ENCODE measurements around the gene BEND6.

Gene BEND6

GRCh38 chr6:56916849-56917551 lies 37.9 kb upstream of the BEND6 start:
- H4K20me1 ChIP-seq, result no peaks in the 10 kb centered on the region
- H3K4me2 ChIP-seq, result no peak overlapping the region
- no peak overlapping the region for H3K9ac ChIP-seq
- H3K4me3 ChIP-seq, result no peak overlapping the region
- H3K27ac ChIP-seq, result no peak overlapping the region
- H3K4me1 ChIP-seq, result no peaks in the 10 kb centered on the region
- H3K27me3 ChIP-seq, result no peaks in the 10 kb centered on the region
- no peaks in the 10 kb centered on the region for H3K9me3 ChIP-seq (replicated peaks in 1 of 11)
- H3K36me3 ChIP-seq, result no peaks in the 10 kb centered on the region
- TF ChIP-seq Cebpa-rat (IDR thresholded peaks at IDR 0.05), result no peak

DNA sequence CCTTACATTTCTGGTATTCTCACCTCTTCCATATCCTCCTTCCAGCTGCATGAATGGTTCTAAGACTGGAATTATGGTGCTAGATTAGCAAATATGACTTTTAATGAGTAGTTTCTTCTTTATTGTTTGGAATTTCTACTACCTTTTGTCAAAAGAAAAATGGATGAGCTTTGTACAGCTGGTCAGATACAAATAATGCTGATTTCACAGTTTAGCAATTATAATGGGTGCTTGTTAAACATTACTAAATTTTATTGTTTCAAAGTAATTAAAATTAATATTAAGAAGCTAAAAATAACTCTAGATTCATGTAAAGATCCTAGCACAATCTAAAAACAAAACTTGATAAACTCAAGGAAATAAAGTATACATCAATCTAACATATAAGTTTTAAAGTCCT lies 32.3 kb upstream of the BEND6 start:
- H4K20me1 ChIP-seq, result no peaks in the 10 kb centered on the region
- H3K4me1 ChIP-seq, result no peaks in the 10 kb centered on the region
- no peak overlapping the region for H3K4me3 ChIP-seq
- H3K27me3 ChIP-seq, result no peaks in the 10 kb centered on the region
- H3K4me2 ChIP-seq, result no peak overlapping the region
- no peak overlapping the region for H3K27ac ChIP-seq
- H3K9ac ChIP-seq, result no peak overlapping the region
- no peaks in the 10 kb centered on the region for H3K36me3 ChIP-seq
- TF ChIP-seq Cebpa-rat (IDR thresholded peaks at IDR 0.05), result no peak
- no peaks in the 10 kb centered on the region for H3K9me3 ChIP-seq (replicated peaks in 1 of 11)

- no peaks in the 10 kb centered on the region for H3K36me3 ChIP-seq
- H3K4me3 ChIP-seq, result no peak overlapping the region
- no peak overlapping the region for H3K9ac ChIP-seq
- H3K9me3 ChIP-seq (replicated peaks in 1 of 11), result no peaks in the 10 kb centered on the region
- H3K27me3 ChIP-seq, result no peaks in the 10 kb centered on the region
- TF ChIP-seq Cebpa-rat (IDR thresholded peaks at IDR 0.05), result no peak
- H3K27ac ChIP-seq, result no peak overlapping the region
- no peaks in the 10 kb centered on the region for H3K4me1 ChIP-seq
- H4K20me1 ChIP-seq, result 0 out of 22 replicates have a peak, but pooled peaks cover 0 to 4% (median 0%) of the 10 kb centered on the region in 11 experiments
- H3K4me2 ChIP-seq, result no peak overlapping the region
Measured at GRCh38 chr6:56923565-56923964, 31.3 kb upstream of the BEND6 start.

- H3K4me1 ChIP-seq, result peaks cover 0 to 6% (median 0%) of the 10 kb centered on the region in 10 experiments; a peak in 4 of 20 replicates
- no peak overlapping the region for H3K9ac ChIP-seq
- no peaks in the 10 kb centered on the region for H3K36me3 ChIP-seq
- no peak overlapping the region for H3K27ac ChIP-seq
- no peaks in the 10 kb centered on the region for H3K27me3 ChIP-seq
- TF ChIP-seq Cebpa-rat (IDR thresholded peaks at IDR 0.05), result no peak
- H3K9me3 ChIP-seq (replicated peaks in 1 of 11), result no peaks in the 10 kb centered on the region
- 0 out of 22 replicates have a peak, but pooled peaks cover 0 to 4% (median 0%) of the 10 kb centered on the region in 11 experiments for H4K20me1 ChIP-seq
- H3K4me3 ChIP-seq, result no peak overlapping the region
- H3K4me2 ChIP-seq, result no peak overlapping the region
Measured at GRCh38 chr6:56927538-56928453, 27.1 kb upstream of the BEND6 start.

GRCh38 chr6:56930846-56931245 lies 24.1 kb upstream of the BEND6 start:
- H3K9ac ChIP-seq, result no peak overlapping the region
- TF ChIP-seq Cebpa-rat (IDR thresholded peaks at IDR 0.05), result no peak
- H3K4me3 ChIP-seq, result no peak overlapping the region
- no peak overlapping the region for H3K4me2 ChIP-seq
- no peak overlapping the region for H3K27ac ChIP-seq
- no peaks in the 10 kb centered on the region for H3K36me3 ChIP-seq
- H3K4me1 ChIP-seq, result peaks cover 0 to 20% (median 0%) of the 10 kb centered on the region in 10 experiments; a peak in 9 of 20 replicates
- H3K9me3 ChIP-seq (replicated peaks in 1 of 11), result no peaks in the 10 kb centered on the region
- no peaks in the 10 kb centered on the region for H3K27me3 ChIP-seq
- 0 out of 22 replicates have a peak, but pooled peaks cover 0 to 4% (median 0%) of the 10 kb centered on the region in 11 experiments for H4K20me1 ChIP-seq

DNA sequence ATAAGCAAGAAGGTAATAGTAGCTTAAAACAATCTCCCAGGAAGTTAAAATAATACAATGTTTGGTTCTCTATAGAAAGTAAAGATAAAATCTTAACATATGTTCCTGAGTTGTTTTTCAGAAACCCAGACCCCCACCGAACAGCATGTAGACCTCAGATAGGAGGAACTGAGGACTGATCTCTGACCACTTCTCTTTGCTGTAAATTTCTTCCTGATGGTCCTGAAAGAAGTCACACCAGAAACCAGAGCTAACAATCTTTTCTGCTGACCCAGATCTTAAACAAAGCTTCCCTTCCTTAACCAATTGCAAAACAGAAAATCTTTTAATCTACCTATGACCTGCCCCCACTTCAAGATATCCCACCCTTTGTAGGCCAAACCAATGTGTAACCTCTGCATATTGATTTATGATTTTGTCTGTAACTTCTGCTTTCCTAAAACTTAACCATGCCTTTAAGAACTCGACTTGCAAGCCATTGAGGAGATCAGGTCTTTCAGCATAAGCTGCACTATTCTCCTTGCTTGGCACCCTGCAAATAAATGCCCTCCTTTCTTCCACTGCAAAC lies 21.9 kb upstream of the BEND6 start:
- H3K27me3 ChIP-seq, result no peaks in the 10 kb centered on the region
- H3K36me3 ChIP-seq, result no peaks in the 10 kb centered on the region
- no peak for TF ChIP-seq Cebpa-rat (IDR thresholded peaks at IDR 0.05)
- H3K4me2 ChIP-seq, result peak overlapping the region in 5 of 11 experiments; percentile 33 to 69 (median 62); a peak in 8 of 22 replicates
- peak overlapping the region in 1 of 11 experiments; percentile 9; a peak in 2 of 22 replicates for H3K27ac ChIP-seq
- peaks cover 6 to 20% (median 8%) of the 10 kb centered on the region in 10 experiments; a peak in 17 of 20 replicates for H3K4me1 ChIP-seq
- H3K4me3 ChIP-seq, result no peak overlapping the region
- no peak overlapping the region for H3K9ac ChIP-seq
- no peaks in the 10 kb centered on the region for H3K9me3 ChIP-seq (replicated peaks in 1 of 11)
- H4K20me1 ChIP-seq, result 0 out of 22 replicates have a peak, but pooled peaks cover 0 to 1% (median 0%) of the 10 kb centered on the region in 11 experiments

DNA sequence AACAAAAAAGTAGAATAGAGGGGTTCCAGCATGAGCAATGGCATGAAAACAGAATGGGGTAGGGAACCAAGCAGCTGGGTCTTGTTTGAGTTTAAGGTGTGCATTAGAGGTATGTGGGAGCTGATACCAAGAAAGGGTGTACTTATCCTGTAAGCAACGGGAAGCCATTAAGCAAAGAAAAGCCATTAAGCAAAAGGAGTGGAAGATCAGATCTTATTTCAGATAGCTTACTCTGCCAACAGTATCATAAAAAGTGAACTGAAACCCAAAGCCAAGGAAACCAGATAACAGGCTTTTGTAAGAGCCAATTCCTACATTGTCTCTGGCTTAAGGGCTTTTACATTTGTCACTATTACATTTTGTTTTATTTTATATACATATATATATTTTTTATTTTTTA lies 21.3 kb upstream of the BEND6 start:
- Histone ChIP-seq H3K27ac (peak overlapping the region in 1 of 11 experiments; percentile 9; a peak in 2 of 22 replicates), H3K4me3 (no peak overlapping the region), H4K20me1 (no peaks in the 10 kb centered on the region), H3K36me3 (no peaks in the 10 kb centered on the region), H3K9me3 (replicated peaks in 1 of 11) (no peaks in the 10 kb centered on the region), H3K4me2 (peak overlapping the region in 5 of 11 experiments; percentile 33 to 69 (median 62); a peak in 8 of 22 replicates), H3K9ac (no peak overlapping the region), H3K27me3 (no peaks in the 10 kb centered on the region), H3K4me1 (peaks cover 6 to 25% (median 8%) of the 10 kb centered on the region in 10 experiments; a peak in 17 of 20 replicates)
- TF ChIP-seq Cebpa-rat (IDR thresholded peaks at IDR 0.05), result no peak

GRCh38 chr6:56934876-56935275 lies 20.0 kb upstream of the BEND6 start:
- no peak for TF ChIP-seq Cebpa-rat (IDR thresholded peaks at IDR 0.05)
- Histone ChIP-seq H3K9me3 (replicated peaks in 1 of 11) (no peaks in the 10 kb centered on the region), H3K27me3 (no peaks in the 10 kb centered on the region), H3K9ac (no peak overlapping the region), H3K27ac (no peak overlapping the region), H4K20me1 (no peaks in the 10 kb centered on the region), H3K36me3 (no peaks in the 10 kb centered on the region), H3K4me2 (no peak overlapping the region), H3K4me1 (peaks cover 6 to 26% (median 8%) of the 10 kb centered on the region in 10 experiments; a peak in 17 of 20 replicates), H3K4me3 (no peak overlapping the region)

DNA sequence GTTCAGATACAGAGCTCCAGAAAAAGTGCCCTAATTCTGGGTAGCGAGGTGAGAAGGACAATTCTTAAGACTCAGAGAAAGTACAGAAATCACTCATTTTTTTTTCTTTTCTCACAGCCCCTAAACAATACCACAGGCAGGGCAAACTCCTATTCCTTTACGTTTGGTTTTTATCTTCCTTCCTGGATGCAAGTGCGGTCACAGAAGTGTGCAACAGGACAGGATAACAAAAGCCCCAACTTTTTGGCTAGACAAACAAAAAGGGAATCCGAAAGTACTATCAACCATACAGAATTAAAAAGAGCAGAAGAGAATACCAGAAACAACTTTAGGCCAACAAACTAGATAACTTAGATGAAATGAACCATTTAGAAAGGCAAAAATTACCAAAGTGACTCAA lies 18.4 kb upstream of the BEND6 start:
- Histone ChIP-seq H3K4me3 (no peak overlapping the region), H3K27ac (no peak overlapping the region), H3K9ac (no peak overlapping the region), H3K36me3 (no peaks in the 10 kb centered on the region), H3K9me3 (replicated peaks in 1 of 11) (peaks cover 10 to 13% (median 11%) of the 10 kb centered on the region in 11 experiments; a peak in 21 of 22 replicates), H3K4me2 (peak overlapping the region in 8 of 11 experiments; percentile 16 to 46 (median 27); a peak in 12 of 22 replicates), H3K27me3 (no peaks in the 10 kb centered on the region), H4K20me1 (no peaks in the 10 kb centered on the region), H3K4me1 (peaks cover 6 to 26% (median 8%) of the 10 kb centered on the region in 10 experiments; a peak in 17 of 20 replicates)
- no peak for TF ChIP-seq Cebpa-rat (IDR thresholded peaks at IDR 0.05)

All from BLaER1 treated with 17β-estradiol and CSF1 and Interleukin-3, amounts not matched to agents 10 nM and 100 nM (cell line).